GM12872 (cell line): ENCODE results near the gene CFAP74.

ENCODE experiments used
- TF ChIP-seq, protein P1 (sequence below): IDR thresholded peaks from 3 replicates; pipeline ENCODE4 v1.5.1; 2011; ENCODE audit warnings: low read depth, mild to moderate bottlenecking, low read length, moderate library complexity; ENCODE audit not compliant: insufficient read depth

Gene CFAP74

DNA sequence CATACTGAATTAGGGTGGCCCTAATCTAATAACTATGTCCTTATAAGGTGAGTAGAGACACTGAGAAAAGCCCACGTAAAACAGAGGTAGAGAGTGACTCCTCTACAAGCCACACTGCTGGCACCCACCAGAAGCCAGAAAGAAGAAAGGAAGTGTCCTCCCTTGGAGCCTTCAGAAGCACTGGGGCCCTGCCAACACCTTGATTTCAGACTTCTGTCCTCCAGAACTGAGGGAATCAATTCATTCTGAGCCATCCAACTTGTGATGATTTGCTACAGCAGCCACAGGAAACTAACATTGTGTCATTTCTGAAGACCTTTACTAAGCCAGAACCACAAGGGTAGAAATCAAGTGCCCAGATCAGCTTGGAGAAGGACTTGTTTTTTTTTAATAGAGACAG lies 127.7 kb downstream of the CFAP74 start:
- TF ChIP-seq, protein P1, sequence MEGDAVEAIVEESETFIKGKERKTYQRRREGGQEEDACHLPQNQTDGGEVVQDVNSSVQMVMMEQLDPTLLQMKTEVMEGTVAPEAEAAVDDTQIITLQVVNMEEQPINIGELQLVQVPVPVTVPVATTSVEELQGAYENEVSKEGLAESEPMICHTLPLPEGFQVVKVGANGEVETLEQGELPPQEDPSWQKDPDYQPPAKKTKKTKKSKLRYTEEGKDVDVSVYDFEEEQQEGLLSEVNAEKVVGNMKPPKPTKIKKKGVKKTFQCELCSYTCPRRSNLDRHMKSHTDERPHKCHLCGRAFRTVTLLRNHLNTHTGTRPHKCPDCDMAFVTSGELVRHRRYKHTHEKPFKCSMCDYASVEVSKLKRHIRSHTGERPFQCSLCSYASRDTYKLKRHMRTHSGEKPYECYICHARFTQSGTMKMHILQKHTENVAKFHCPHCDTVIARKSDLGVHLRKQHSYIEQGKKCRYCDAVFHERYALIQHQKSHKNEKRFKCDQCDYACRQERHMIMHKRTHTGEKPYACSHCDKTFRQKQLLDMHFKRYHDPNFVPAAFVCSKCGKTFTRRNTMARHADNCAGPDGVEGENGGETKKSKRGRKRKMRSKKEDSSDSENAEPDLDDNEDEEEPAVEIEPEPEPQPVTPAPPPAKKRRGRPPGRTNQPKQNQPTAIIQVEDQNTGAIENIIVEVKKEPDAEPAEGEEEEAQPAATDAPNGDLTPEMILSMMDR, result no peak

DNA sequence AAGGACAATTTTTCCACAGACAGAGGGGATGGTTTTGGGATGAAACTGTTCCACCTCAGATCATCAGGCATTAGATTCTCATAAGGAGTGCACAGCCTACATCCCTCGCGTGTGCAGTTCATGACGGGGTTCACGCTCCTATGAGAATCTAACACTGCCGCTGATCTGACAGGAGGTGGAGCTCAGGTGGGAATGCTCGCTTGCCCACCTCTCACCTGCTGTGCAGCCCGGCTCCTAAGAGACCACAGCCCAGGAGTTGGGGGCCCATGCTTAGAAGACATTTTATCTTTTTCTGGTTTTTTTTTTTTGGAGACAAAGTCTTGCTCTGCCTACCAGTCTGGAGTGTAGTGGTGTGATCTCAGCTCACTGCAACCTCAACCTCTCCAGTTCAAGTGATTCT lies 128.7 kb downstream of the CFAP74 start:
- TF ChIP-seq, protein P1, result no peak

DNA sequence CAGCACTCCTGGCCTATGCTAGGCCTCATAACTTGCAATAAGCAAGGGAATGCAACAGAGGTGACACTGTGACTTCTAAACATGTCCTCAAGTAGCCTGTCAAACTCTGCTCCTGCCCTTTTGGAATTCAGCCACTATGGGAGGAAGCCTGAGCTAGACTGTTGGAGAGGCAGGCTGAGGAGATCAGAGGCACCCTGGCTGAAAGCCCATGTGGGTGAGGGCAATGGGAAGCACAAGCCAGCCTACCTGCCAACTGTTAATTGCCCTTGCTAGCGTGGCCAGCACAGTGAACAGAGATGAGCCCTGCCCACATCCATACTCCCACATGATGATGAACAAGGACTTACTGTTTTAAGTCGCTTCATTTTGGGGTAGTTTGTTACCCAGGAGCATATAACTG lies 130.4 kb downstream of the CFAP74 start:
- TF ChIP-seq, protein P1, result no peak

DNA sequence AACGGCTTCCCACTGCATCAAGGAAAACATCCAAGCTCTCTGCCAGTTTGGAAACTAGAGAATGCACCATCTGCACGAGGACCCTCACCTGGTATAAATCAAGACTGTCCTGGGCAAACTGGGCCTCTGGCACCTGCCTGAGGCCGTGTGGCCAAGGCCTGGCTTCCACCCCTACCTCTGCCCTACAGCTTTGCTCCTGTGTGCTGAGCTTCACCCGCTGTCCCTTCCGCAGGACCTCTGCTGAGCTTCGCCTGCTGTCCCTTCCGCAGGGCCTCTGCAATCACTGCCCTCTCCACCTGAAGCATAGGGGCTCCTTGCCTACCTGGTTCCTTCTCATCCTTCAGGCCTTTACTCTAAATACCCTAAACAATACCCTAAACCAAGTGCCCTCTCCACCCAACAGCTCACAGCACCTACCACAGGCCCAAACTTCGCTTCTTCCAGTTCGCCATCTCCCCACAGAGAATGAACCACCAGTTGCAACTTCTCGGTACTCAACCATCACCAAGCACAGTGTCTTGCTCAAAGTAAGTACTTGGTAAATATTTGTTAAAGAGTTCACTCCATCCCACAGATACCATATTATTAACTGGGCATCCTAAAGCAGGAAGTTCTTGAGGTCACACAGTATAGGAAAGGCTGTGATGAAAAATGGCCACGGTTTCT lies 131.1 kb downstream of the CFAP74 start:
- TF ChIP-seq, protein P1, result no peak
